Measurements from ENCODE around the gene TUBB4A.

GRCh38 chr19:6516018-6516658, 14.0 kb upstream of the TUBB4A start:
- TF ChIP-seq CTCF (IDR thresholded peaks at IDR 0.05; ENCODE audit: borderline replicate concordance, extremely low read depth, low read length, poor library complexity, severe bottlenecking) (no peak), EZH2 (IDR thresholded peaks at IDR 0.05; ENCODE audit: borderline replicate concordance, low read depth, low read length, severe bottlenecking) (no peak)

All from DND-41 (cell line).